G401 (cell line): ENCODE data around the gene ITPKB. TPM values are rescaled to one million over a fixed set of nuclear protein-coding genes. Genes with fewer than 3 reads are reported as not detected.
"Not testable (repeated sequence)": the region's sequence is repeated elsewhere in the genome, so short reads cannot be mapped to it uniquely, and the experiment has no call there.

Experiments used
- DNase-seq: peaks from one replicate; pipeline ENCODE4 v3.0.0-alpha.2; 2015; ENCODE audit warnings: low spot score
- in situ Hi-C: cut with HindIII; loops from 2 replicates; pipeline ENCODE4 v1.10.0; 2016; ENCODE audit warnings: low sequenced_read_pairs, mixed read lengths
- total RNA-seq: library from RNA; depleted of rRNA; stranded (reverse); fragments of >200 nt; shearing (Covaris generic); gene quantifications from 2 replicates; pipeline ENCODE4 v1.2.3, GENCODE V29; 2014

ITPKB gene
- total RNA-seq, 1 experiment from 2014 or later: 15.2 TPM

GRCh38 chr1:226762055-226762454 is 23.0 kb upstream of the ITPKB start:
- DNase-seq: no peak
- in situ Hi-C loops: no loop called here

- DNase-seq: no peak
- in situ Hi-C loops: no loop called here
These were observed 22.2 kb upstream of the ITPKB start for GRCh38 chr1:226761322-226761721.

- DNase-seq: no peak
- in situ Hi-C loops: no loop called here
These were observed 15.9 kb upstream of the ITPKB start for GRCh38 chr1:226754793-226755533.

GRCh38 chr1:226754097-226754496 is 15.0 kb upstream of the ITPKB start:
- in situ Hi-C loops: no loop called here
- no peak for DNase-seq

- DNase-seq: no peak
- in situ Hi-C loops: no loop called here
These were observed 12.6 kb upstream of the ITPKB start for GRCh38 chr1:226751703-226752102.

GRCh38 chr1:226751214-226751613 is 12.1 kb upstream of the ITPKB start:
- no peak for DNase-seq
- in situ Hi-C loops: no loop called here

- in situ Hi-C loops: no loop called here
- no peak for DNase-seq
These were observed 10.4 kb upstream of the ITPKB start for GRCh38 chr1:226749467-226749866.

GRCh38 chr1:226748306-226748705 is 9.2 kb upstream of the ITPKB start:
- no peak for DNase-seq
- in situ Hi-C loops: no loop called here

GRCh38 chr1:226747519-226748263 is 8.6 kb upstream of the ITPKB start:
- in situ Hi-C loops, DNase-seq: not testable (repeated sequence)

- in situ Hi-C loops: no loop called here
- DNase-seq: no peak
These were observed 4.2 kb upstream of the ITPKB start for GRCh38 chr1:226743259-226743658.

- in situ Hi-C loops: no loop called here
- no peak for DNase-seq
These were observed 1.9 kb upstream of the ITPKB start for GRCh38 chr1:226741009-226741408.

- in situ Hi-C loops: no loop called here
- no peak for DNase-seq
These were observed 599 bp upstream of the ITPKB start for GRCh38 chr1:226739696-226740065.

GRCh38 chr1:226738421-226738994 is 574 bp downstream of the ITPKB start:
- DNase-seq: peak; percentile 33

GRCh38 chr1:226737819-226738420 is 1.2 kb downstream of the ITPKB start:
- in situ Hi-C loops: no loop called here
- DNase-seq: peak; percentile 59

More at GRCh38 chr1:226738421-226738994, 574 bp downstream of the ITPKB start:
- in situ Hi-C loops: no loop called here

GRCh38 chr1:226736908-226737818 is 1.9 kb downstream of the ITPKB start:
- in situ Hi-C loops: no loop called here
- peak; percentile 66 for DNase-seq

- peak; percentile 43 for DNase-seq
- in situ Hi-C loops: no loop called here
These were observed 2.8 kb downstream of the ITPKB start for GRCh38 chr1:226736001-226736907.

GRCh38 chr1:226735576-226735975 is 3.5 kb downstream of the ITPKB start:
- no peak for DNase-seq
- in situ Hi-C loops: no loop called here

GRCh38 chr1:226734611-226735153 is 4.4 kb downstream of the ITPKB start:
- in situ Hi-C loops: no loop called here
- no peak for DNase-seq
